ENCODE data around the gene ETS1.

GRCh38 chr11:128536506-128536905 lies 50.9 kb downstream of the ETS1 start:
- TF ChIP-seq POLR2A (IDR thresholded peaks at IDR 0.05) (no peak), CTCF (IDR thresholded peaks at IDR 0.05 in 8 of 11, conservative IDR thresholded peaks at IDR 0.05 in 3 of 11) (no peak)
